Measurements from ENCODE around the gene VPS37D.

VPS37D gene

GRCh38 chr7:73633844-73634243 lies 33.8 kb upstream of the VPS37D start:
- Histone ChIP-seq H3K27me3 (ENCODE audit: insufficient read depth, poor library complexity, severe bottlenecking) (no peaks in the 10 kb centered on the region), H3K36me3 (ENCODE audit: low read depth) (no peaks in the 10 kb centered on the region), H3K4me3 (ENCODE audit: severe bottlenecking) (no peak overlapping the region), H3K9me3 (ENCODE audit: severe bottlenecking) (no peaks in the 10 kb centered on the region), H3K4me1 (ENCODE audit: insufficient read depth, poor library complexity, severe bottlenecking) (peaks cover 10% of the 10 kb centered on the region), H3K27ac (ENCODE audit: poor library complexity, severe bottlenecking) (no peak overlapping the region)
- ATAC-seq (ENCODE audit: low read depth) (no peak), DNase-seq (ENCODE audit: low spot score) (no peak)
- no peak for TF ChIP-seq CTCF (IDR thresholded peaks at IDR 0.05; ENCODE audit: poor library complexity, severe bottlenecking)

- Histone ChIP-seq H3K4me3 (ENCODE audit: severe bottlenecking) (no peak overlapping the region), H3K27ac (ENCODE audit: poor library complexity, severe bottlenecking) (no peak overlapping the region), H3K27me3 (ENCODE audit: insufficient read depth, poor library complexity, severe bottlenecking) (no peaks in the 10 kb centered on the region), H3K36me3 (ENCODE audit: low read depth) (no peaks in the 10 kb centered on the region), H3K9me3 (ENCODE audit: severe bottlenecking) (no peaks in the 10 kb centered on the region), H3K4me1 (ENCODE audit: insufficient read depth, poor library complexity, severe bottlenecking) (peaks cover 10% of the 10 kb centered on the region)
- no peak for ATAC-seq (ENCODE audit: low read depth)
- no peak for DNase-seq (ENCODE audit: low spot score)
- TF ChIP-seq CTCF (IDR thresholded peaks at IDR 0.05; ENCODE audit: poor library complexity, severe bottlenecking) = no peak
These were observed 32.0 kb upstream of the VPS37D start for GRCh38 chr7:73635428-73636200.

GRCh38 chr7:73638911-73639310 lies 28.7 kb upstream of the VPS37D start:
- no peak overlapping the region for H3K27ac ChIP-seq (ENCODE audit: poor library complexity, severe bottlenecking)
- ATAC-seq (ENCODE audit: low read depth) (no peak), DNase-seq (ENCODE audit: low spot score) (no peak)
- no peak overlapping the region for H3K4me3 ChIP-seq (ENCODE audit: severe bottlenecking)
- H3K9me3 ChIP-seq (ENCODE audit: severe bottlenecking) = no peaks in the 10 kb centered on the region
- H3K36me3 ChIP-seq (ENCODE audit: low read depth) = no peaks in the 10 kb centered on the region
- H3K27me3 ChIP-seq (ENCODE audit: insufficient read depth, poor library complexity, severe bottlenecking) = no peaks in the 10 kb centered on the region
- H3K4me1 ChIP-seq (ENCODE audit: insufficient read depth, poor library complexity, severe bottlenecking) = peaks cover 10% of the 10 kb centered on the region
- TF ChIP-seq CTCF (IDR thresholded peaks at IDR 0.05; ENCODE audit: poor library complexity, severe bottlenecking) = no peak

- no peak overlapping the region for H3K4me3 ChIP-seq (ENCODE audit: severe bottlenecking)
- no peak for DNase-seq (ENCODE audit: low spot score)
- H3K27ac ChIP-seq (ENCODE audit: poor library complexity, severe bottlenecking) = no peak overlapping the region
- peaks cover 8% of the 10 kb centered on the region for H3K4me1 ChIP-seq (ENCODE audit: insufficient read depth, poor library complexity, severe bottlenecking)
- H3K9me3 ChIP-seq (ENCODE audit: severe bottlenecking) = no peaks in the 10 kb centered on the region
- no peaks in the 10 kb centered on the region for H3K27me3 ChIP-seq (ENCODE audit: insufficient read depth, poor library complexity, severe bottlenecking)
- no peak for ATAC-seq (ENCODE audit: low read depth)
- H3K36me3 ChIP-seq (ENCODE audit: low read depth) = no peaks in the 10 kb centered on the region
- no peak for TF ChIP-seq CTCF (IDR thresholded peaks at IDR 0.05; ENCODE audit: poor library complexity, severe bottlenecking)
These were observed 24.8 kb upstream of the VPS37D start for GRCh38 chr7:73642834-73643233.

- no peak for DNase-seq (ENCODE audit: low spot score)
- H3K27ac ChIP-seq (ENCODE audit: poor library complexity, severe bottlenecking) = no peak overlapping the region
- H3K4me3 ChIP-seq (ENCODE audit: severe bottlenecking) = no peak overlapping the region
- peaks cover 8% of the 10 kb centered on the region for H3K4me1 ChIP-seq (ENCODE audit: insufficient read depth, poor library complexity, severe bottlenecking)
- ATAC-seq (ENCODE audit: low read depth) = no peak
- H3K27me3 ChIP-seq (ENCODE audit: insufficient read depth, poor library complexity, severe bottlenecking) = no peaks in the 10 kb centered on the region
- no peaks in the 10 kb centered on the region for H3K9me3 ChIP-seq (ENCODE audit: severe bottlenecking)
- H3K36me3 ChIP-seq (ENCODE audit: low read depth) = no peaks in the 10 kb centered on the region
- no peak for TF ChIP-seq CTCF (IDR thresholded peaks at IDR 0.05; ENCODE audit: poor library complexity, severe bottlenecking)
These were observed 22.8 kb upstream of the VPS37D start for GRCh38 chr7:73644688-73645286.
